K562 (cell line): ENCODE results near the gene LY6G5B. TPM values are rescaled to one million over a fixed set of nuclear protein-coding genes. Genes with fewer than 3 reads are reported as not detected.

Source experiments
- CBX1 ChIP-seq: sonication (generic); IDR thresholded peaks from 2 replicates; pipeline ENCODE4 v1.6.1; 2016; ENCODE audit warnings: antibody characterized with exemption, low read depth, mild to moderate bottlenecking
- FOXP4 ChIP-seq: sonication (generic); formaldehyde crosslinking; IDR thresholded peaks from 2 replicates; pipeline ENCODE4 v1.8.0; 2022; ENCODE audit warnings: mild to moderate bottlenecking, missing genetic modification reagents, borderline replicate concordance
- HES1 ChIP-seq: fragments of 450-650 bp; IDR thresholded peaks from 2 replicates; pipeline ENCODE4 v1.6.1; 2016; ENCODE audit warnings: low read depth, mild to moderate bottlenecking, moderate library complexity
- HNRNPLL ChIP-seq: fragments of 200-400 bp; formaldehyde crosslinking; IDR thresholded peaks from 2 replicates; pipeline ENCODE4 v1.6.1; 2017; ENCODE audit warnings: low read length, low read depth, mild to moderate bottlenecking; ENCODE audit not compliant: poor library complexity, severe bottlenecking
- NEUROD1 ChIP-seq: fragments of 150-350 bp; IDR thresholded peaks from 2 replicates; pipeline ENCODE4 v1.6.1; 2014; ENCODE audit warnings: borderline replicate concordance, low read length, low read depth; ENCODE audit not compliant: partially characterized antibody
- PML ChIP-seq: IDR thresholded peaks from 2 replicates; pipeline ENCODE4 v1.6.1; 2012; ENCODE audit warnings: low read length, inconsistent platforms
- POLR2AphosphoS5 ChIP-seq: IDR thresholded peaks from 2 replicates; pipeline ENCODE4 v1.6.1; 2011; ENCODE audit warnings: mild to moderate bottlenecking, low read depth, low read length, moderate library complexity; ENCODE audit not compliant: control insufficient read depth, insufficient read depth
- SP2 ChIP-seq: IDR thresholded peaks from 2 replicates; pipeline ENCODE4 v1.6.1; 2011; ENCODE audit warnings: mild to moderate bottlenecking, low read depth, low read length, moderate library complexity; ENCODE audit not compliant: poor library complexity, severe bottlenecking; ENCODE audit errors: extremely low read depth
- STAT5B ChIP-seq: fragments of 250-450 bp; sonication (Bioruptor Pico); IDR thresholded peaks from 2 replicates; pipeline ENCODE4 v1.8.0; 2021; ENCODE audit warnings: mild to moderate bottlenecking, inconsistent platforms
- TRIM25 ChIP-seq: fragments of 450-650 bp; IDR thresholded peaks from 2 replicates; pipeline ENCODE4 v1.7.0; 2016; ENCODE audit warnings: borderline replicate concordance
- ZNF121 ChIP-seq: sonication (generic); formaldehyde crosslinking; conservative IDR thresholded peaks from 2 replicates; pipeline ENCODE4 v1.8.0; 2022; ENCODE audit warnings: missing genetic modification reagents
- ZNF3 ChIP-seq: fragments of 250-450 bp; sonication (Bioruptor Pico); IDR thresholded peaks from 2 replicates; pipeline ENCODE4 v1.5.0; 2021; ENCODE audit warnings: mild to moderate bottlenecking, moderate library complexity
- ZNF445 ChIP-seq: fragments of 250-450 bp; sonication (Bioruptor Pico); IDR thresholded peaks from 2 replicates; pipeline ENCODE4 v1.4.0; 2020; ENCODE audit warnings: low read depth, mild to moderate bottlenecking, moderate library complexity
- polyA plus RNA-seq, 8 experiments: library from polyadenylated mRNA; depleted of rRNA in 4 of 8; stranded (reverse) in 5 of 8; unstranded in 3 of 8; fragments of >200 nt; fragmentation: Nextera tagmentation in 2 of 8; fragmentation: Illumina TruSeq in 1 of 8; extraction: Ambion mirVana in 2 of 8; extraction: Trizol in 1 of 8; gene quantifications; 2 replicates each; pipeline versions ENCODE4 v1.2.1 to v1.2.3, GENCODE V29; 2011 to 2014; ENCODE audit warnings: inconsistent platforms in 1 of 8, missing spikeins in 1 of 8
- total RNA-seq, 7 experiments: library from RNA; depleted of rRNA in 6 of 7; stranded (reverse); fragments of >200 nt in 6 of 7; fragmentation: Illumina TruSeq in 2 of 7; extraction: Trizol in 2 of 7; gene quantifications; 2 replicates each; pipeline versions ENCODE4 v1.2.1 to v1.2.3, GENCODE V29; 2011 to 2021; ENCODE audit warnings: low replicate concordance in 1 of 7
- TF ChIP-seq, protein P1 (sequence below): fragments of 450-650 bp; IDR thresholded peaks from 2 replicates; pipeline ENCODE4 v1.6.1; 2016; ENCODE audit warnings: mild to moderate bottlenecking
- TF ChIP-seq, protein P2 (sequence below), 2 experiments: fragments of 450-650 bp; IDR thresholded peaks; 2 replicates each; pipeline ENCODE4 v1.6.1; 2018; ENCODE audit warnings: mild to moderate bottlenecking in 2 of 2, low read depth in 1 of 2; ENCODE audit not compliant: partially characterized antibody in 2 of 2

LY6G5B gene
- total and polyA plus RNA-seq, 9 of the 15 experiments (the other 6 are each of a cell fraction or from before 2014, with no cell fraction given): 6.0 to 27.0 (median 7.5) TPM

- peak; percentile 91; the same call in 1 of the 2 replicates for TF ChIP-seq TRIM25
- peak; percentile 56 for TF ChIP-seq HNRNPLL
- peak; percentile 100 for TF ChIP-seq FOXP4
- TF ChIP-seq CBX1: no peak
- no peak for TF ChIP-seq SP2
- TF ChIP-seq STAT5B (CRISPR knock-in tag): no peak
- TF ChIP-seq ZNF121 (CRISPR knock-in tag): 0 out of 2 replicates have a peak, but pooled peaks have one; percentile 13
- TF ChIP-seq, protein P1, sequence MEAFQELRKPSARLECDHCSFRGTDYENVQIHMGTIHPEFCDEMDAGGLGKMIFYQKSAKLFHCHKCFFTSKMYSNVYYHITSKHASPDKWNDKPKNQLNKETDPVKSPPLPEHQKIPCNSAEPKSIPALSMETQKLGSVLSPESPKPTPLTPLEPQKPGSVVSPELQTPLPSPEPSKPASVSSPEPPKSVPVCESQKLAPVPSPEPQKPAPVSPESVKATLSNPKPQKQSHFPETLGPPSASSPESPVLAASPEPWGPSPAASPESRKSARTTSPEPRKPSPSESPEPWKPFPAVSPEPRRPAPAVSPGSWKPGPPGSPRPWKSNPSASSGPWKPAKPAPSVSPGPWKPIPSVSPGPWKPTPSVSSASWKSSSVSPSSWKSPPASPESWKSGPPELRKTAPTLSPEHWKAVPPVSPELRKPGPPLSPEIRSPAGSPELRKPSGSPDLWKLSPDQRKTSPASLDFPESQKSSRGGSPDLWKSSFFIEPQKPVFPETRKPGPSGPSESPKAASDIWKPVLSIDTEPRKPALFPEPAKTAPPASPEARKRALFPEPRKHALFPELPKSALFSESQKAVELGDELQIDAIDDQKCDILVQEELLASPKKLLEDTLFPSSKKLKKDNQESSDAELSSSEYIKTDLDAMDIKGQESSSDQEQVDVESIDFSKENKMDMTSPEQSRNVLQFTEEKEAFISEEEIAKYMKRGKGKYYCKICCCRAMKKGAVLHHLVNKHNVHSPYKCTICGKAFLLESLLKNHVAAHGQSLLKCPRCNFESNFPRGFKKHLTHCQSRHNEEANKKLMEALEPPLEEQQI: no peak
- no peak for TF ChIP-seq NEUROD1
- peak; percentile 76 for TF ChIP-seq HES1
- peak; percentile 70 for TF ChIP-seq PML
- peak; percentile 55 for TF ChIP-seq POLR2AphosphoS5
- TF ChIP-seq, protein P2, sequence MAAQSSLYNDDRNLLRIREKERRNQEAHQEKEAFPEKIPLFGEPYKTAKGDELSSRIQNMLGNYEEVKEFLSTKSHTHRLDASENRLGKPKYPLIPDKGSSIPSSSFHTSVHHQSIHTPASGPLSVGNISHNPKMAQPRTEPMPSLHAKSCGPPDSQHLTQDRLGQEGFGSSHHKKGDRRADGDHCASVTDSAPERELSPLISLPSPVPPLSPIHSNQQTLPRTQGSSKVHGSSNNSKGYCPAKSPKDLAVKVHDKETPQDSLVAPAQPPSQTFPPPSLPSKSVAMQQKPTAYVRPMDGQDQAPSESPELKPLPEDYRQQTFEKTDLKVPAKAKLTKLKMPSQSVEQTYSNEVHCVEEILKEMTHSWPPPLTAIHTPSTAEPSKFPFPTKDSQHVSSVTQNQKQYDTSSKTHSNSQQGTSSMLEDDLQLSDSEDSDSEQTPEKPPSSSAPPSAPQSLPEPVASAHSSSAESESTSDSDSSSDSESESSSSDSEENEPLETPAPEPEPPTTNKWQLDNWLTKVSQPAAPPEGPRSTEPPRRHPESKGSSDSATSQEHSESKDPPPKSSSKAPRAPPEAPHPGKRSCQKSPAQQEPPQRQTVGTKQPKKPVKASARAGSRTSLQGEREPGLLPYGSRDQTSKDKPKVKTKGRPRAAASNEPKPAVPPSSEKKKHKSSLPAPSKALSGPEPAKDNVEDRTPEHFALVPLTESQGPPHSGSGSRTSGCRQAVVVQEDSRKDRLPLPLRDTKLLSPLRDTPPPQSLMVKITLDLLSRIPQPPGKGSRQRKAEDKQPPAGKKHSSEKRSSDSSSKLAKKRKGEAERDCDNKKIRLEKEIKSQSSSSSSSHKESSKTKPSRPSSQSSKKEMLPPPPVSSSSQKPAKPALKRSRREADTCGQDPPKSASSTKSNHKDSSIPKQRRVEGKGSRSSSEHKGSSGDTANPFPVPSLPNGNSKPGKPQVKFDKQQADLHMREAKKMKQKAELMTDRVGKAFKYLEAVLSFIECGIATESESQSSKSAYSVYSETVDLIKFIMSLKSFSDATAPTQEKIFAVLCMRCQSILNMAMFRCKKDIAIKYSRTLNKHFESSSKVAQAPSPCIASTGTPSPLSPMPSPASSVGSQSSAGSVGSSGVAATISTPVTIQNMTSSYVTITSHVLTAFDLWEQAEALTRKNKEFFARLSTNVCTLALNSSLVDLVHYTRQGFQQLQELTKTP (IDR thresholded peaks at IDR 0.05; ENCODE audit: low read depth in 1 of 2, partially characterized antibody in 2 of 2): peak; percentile 42 to 81
- no peak for TF ChIP-seq ZNF445 (CRISPR knock-in tag)
- no peak for TF ChIP-seq ZNF3 (CRISPR knock-in tag)
Observed at GRCh38 chr6:31664790-31665500, 4.8 kb upstream of the LY6G5B start, which contains the start of gene GPANK1 (continued).
